Thyroid gland (tissue), 4 donors: ENCODE data around the gene ATP13A2. TPM values are rescaled to one million over a fixed set of nuclear protein-coding genes. Genes with fewer than 3 reads are reported as not detected.
"Not testable (repeated sequence)": the region's sequence is repeated elsewhere in the genome, so short reads cannot be mapped to it uniquely, and the experiment has no call there.

Source experiments
- DNase-seq, 2 donors: peaks; one replicate each; pipeline ENCODE4 v3.0.0-alpha.2; 2019
- H3K27ac ChIP-seq, 3 donors: fragments of 200-600 bp; sonication (generic); 1 replicate in 2 of 3; 2 replicates in 1 of 3; pipeline ENCODE4 v1.5.1; 2016 to 2019; ENCODE audit warnings: mild to moderate bottlenecking in 1 of 3, moderate library complexity in 1 of 3
- H3K27me3 ChIP-seq: fragments of 200-600 bp; sonication (generic); one replicate; pipeline ENCODE4 v1.5.1; 2019
- H3K36me3 ChIP-seq, 2 donors: fragments of 200-600 bp; sonication (generic); one replicate each; pipeline ENCODE4 v1.5.1; 2016 to 2019
- H3K4me1 ChIP-seq, 2 donors: fragments of 200-600 bp; sonication (generic); one replicate each; pipeline ENCODE4 v1.5.1; 2017 to 2019
- H3K4me3 ChIP-seq, 3 donors: fragments of 200-600 bp; sonication (generic); replicated peaks in 1 of 3; 1 replicate in 2 of 3; 2 replicates in 1 of 3; pipeline ENCODE4 v1.5.1; 2016; ENCODE audit warnings: mild to moderate bottlenecking in 1 of 3
- H3K9me3 ChIP-seq: fragments of 200-600 bp; sonication (generic); one replicate; pipeline ENCODE4 v1.5.1; 2017
- CTCF ChIP-seq, 6 experiments: fragments of 200-600 bp in 3 of 6; fragments of 450-650 bp in 3 of 6; sonication (generic) in 3 of 6; IDR thresholded peaks; one replicate each; pipeline ENCODE4 v1.5.1; 2016 to 2019; ENCODE audit warnings: antibody characterized with exemption in 6 of 6, mild to moderate bottlenecking in 2 of 6, inconsistent platforms in 1 of 6, moderate library complexity in 1 of 6
- POLR2A ChIP-seq, 2 donors: fragments of 450-650 bp; IDR thresholded peaks; one replicate each; pipeline ENCODE4 v1.6.1; 2017; ENCODE audit warnings: antibody characterized with exemption in 2 of 2, mild to moderate bottlenecking in 2 of 2, moderate library complexity in 1 of 2
- WGBS, 2 donors: methylation state at CpG; one replicate each; pipeline ENCODE4 v1.1.5; 2017; 5-methylcytosine and 5-hydroxymethylcytosine counted together
- intact Hi-C: fragments of 100-400 bp; cut with DNase I; formaldehyde crosslinking; loops from one replicate; pipeline ENCODE4 v1.15.1; 2023
- total RNA-seq, 4 donors: library from RNA; depleted of rRNA; stranded (reverse); fragments of >200 nt; gene quantifications; one replicate each; pipeline ENCODE4 v1.2.3, GENCODE V29; 2016

ATP13A2 gene
- total RNA-seq, 4 donors from 2014 or later = 28.7 to 47.0 (median 35.8) TPM

- H3K36me3 ChIP-seq = peaks cover 0 to 11% of the 10 kb centered on the region in 2 donors
- intact Hi-C loops = loop anchor here (5.0 kb wide), 1 partner anchor 331 kb away; no protein-coding TSS in a partner anchor
- peaks cover 0 to 12% of the 10 kb centered on the region in 2 donors for H3K4me1 ChIP-seq
- peak overlapping the region; percentile 12 to 43 (median 41) for H3K27ac ChIP-seq
- DNase-seq = peak; percentile 98 to 100
- not testable (repeated sequence) for H3K27me3 ChIP-seq, H3K4me3 ChIP-seq, H3K9me3 ChIP-seq
- peak in 1 of 6 experiments; percentile 6 for TF ChIP-seq CTCF (IDR thresholded peaks at IDR 0.05)
- 54 to 67% methylated on average over 20 to 26 of the region's 26 CpGs for WGBS, 2 donors
Measured at GRCh38 chr1:16948282-16948891, 63.3 kb downstream of the ATP13A2 start.

- H3K4me3 ChIP-seq = no peak overlapping the region
- peaks cover 0 to 11% of the 10 kb centered on the region in 2 donors for H3K36me3 ChIP-seq
- DNase-seq = no peak
- H3K4me1 ChIP-seq = peaks cover 0 to 12% of the 10 kb centered on the region in 2 donors
- no peak overlapping the region for H3K27ac ChIP-seq
- 90 to 93% methylated on average over 19 of the region's 19 CpGs for WGBS, 2 donors
- no peaks in the 10 kb centered on the region for H3K27me3 ChIP-seq
- H3K9me3 ChIP-seq = no peaks in the 10 kb centered on the region
- intact Hi-C loops = loop anchor here (5.0 kb wide), 1 partner anchor 329 kb away; no protein-coding TSS in a partner anchor
- no peak for TF ChIP-seq CTCF (IDR thresholded peaks at IDR 0.05)
- no peak for TF ChIP-seq POLR2A (IDR thresholded peaks at IDR 0.05)
Measured at GRCh38 chr1:16946646-16947045, 65.1 kb downstream of the ATP13A2 start.

GRCh38 chr1:16946185-16946584 is 65.5 kb downstream of the ATP13A2 start:
- H3K4me3 ChIP-seq, H3K27me3 ChIP-seq, H3K9me3 ChIP-seq, H3K27ac ChIP-seq, DNase-seq: not testable (repeated sequence)
- peaks cover 0 to 14% of the 10 kb centered on the region in 2 donors for H3K36me3 ChIP-seq
- intact Hi-C loops = loop anchor here (5.0 kb wide), 1 partner anchor 329 kb away; no protein-coding TSS in a partner anchor
- WGBS, 2 donors = 91 to 92% methylated on average over 13 of the region's 13 CpGs
- H3K4me1 ChIP-seq = peaks cover 0 to 12% of the 10 kb centered on the region in 2 donors

- Histone ChIP-seq H3K4me1 (peaks cover 0 to 12% of the 10 kb centered on the region in 2 donors), H3K36me3 (peaks cover 0 to 16% of the 10 kb centered on the region in 2 donors)
- WGBS, 2 donors = 89 to 100% methylated on average over 2 to 9 of the region's 9 CpGs
- H3K9me3 ChIP-seq, H3K4me3 ChIP-seq, H3K27ac ChIP-seq, DNase-seq, H3K27me3 ChIP-seq: not testable (repeated sequence)
- intact Hi-C loops = loop anchor here (5.0 kb wide), 1 partner anchor 328 kb away; no protein-coding TSS in a partner anchor
Measured at GRCh38 chr1:16945512-16945911, 66.2 kb downstream of the ATP13A2 start.

- WGBS, 2 donors = 93 to 94% methylated on average over 19 of the region's 19 CpGs
Measured at GRCh38 chr1:16944038-16944437, 67.7 kb downstream of the ATP13A2 start.

GRCh38 chr1:16939386-16940180 is 72.1 kb downstream of the ATP13A2 start:
- H3K4me1 ChIP-seq, DNase-seq, intact Hi-C loops, H3K4me3 ChIP-seq, H3K9me3 ChIP-seq, H3K27ac ChIP-seq, H3K27me3 ChIP-seq: not testable (repeated sequence)
- WGBS, 2 donors = 94% methylated on average over 32 of the region's 32 CpGs
- peaks cover 0 to 19% of the 10 kb centered on the region in 2 donors for H3K36me3 ChIP-seq

More at GRCh38 chr1:16944038-16944437, 67.7 kb downstream of the ATP13A2 start:
- Histone ChIP-seq H3K27me3 (no peaks in the 10 kb centered on the region), H3K4me1 (peaks cover 0 to 12% of the 10 kb centered on the region in 2 donors), H3K27ac (no peak overlapping the region), H3K4me3 (no peak overlapping the region), H3K9me3 (no peaks in the 10 kb centered on the region), H3K36me3 (peaks cover 0 to 16% of the 10 kb centered on the region in 2 donors)
- TF ChIP-seq CTCF (IDR thresholded peaks at IDR 0.05) = no peak
- no peak for TF ChIP-seq POLR2A (IDR thresholded peaks at IDR 0.05)
- intact Hi-C loops = no loop called here
- no peak for DNase-seq
